GM18502 (cell line): ENCODE measurements around the gene LMNTD1.
"Not testable (repeated sequence)": the region's sequence is repeated elsewhere in the genome, so short reads cannot be mapped to it uniquely, and the experiment has no call there.

Source experiments
- ATAC-seq: cut with Tn5 transposase; IDR thresholded peaks from one replicate; pipeline ENCODE4 v1.9.1; 2021; ENCODE audit warnings: mild to moderate bottlenecking; ENCODE audit not compliant: unreplicated experiment, poor library complexity

Gene LMNTD1, protein sequence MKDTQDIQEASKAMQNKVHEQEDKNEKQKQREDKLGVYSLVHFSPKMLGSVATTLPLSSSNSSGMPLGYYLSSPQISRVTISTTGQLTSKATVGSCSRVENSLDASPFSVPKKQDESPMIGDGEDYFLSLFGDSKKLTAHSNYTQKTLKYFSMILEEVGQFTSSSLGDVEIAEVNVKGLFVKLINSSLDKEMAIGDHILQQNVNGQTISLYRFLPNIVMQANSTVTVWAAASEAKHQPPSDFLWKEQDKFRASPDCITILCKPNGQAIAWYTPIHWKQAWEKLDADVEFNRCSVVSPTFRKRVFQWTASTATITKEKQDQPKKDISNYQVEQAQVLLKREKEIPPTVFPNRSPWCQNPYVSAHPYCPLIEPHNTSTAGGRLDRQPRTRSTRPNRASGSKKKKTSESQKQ

DNA sequence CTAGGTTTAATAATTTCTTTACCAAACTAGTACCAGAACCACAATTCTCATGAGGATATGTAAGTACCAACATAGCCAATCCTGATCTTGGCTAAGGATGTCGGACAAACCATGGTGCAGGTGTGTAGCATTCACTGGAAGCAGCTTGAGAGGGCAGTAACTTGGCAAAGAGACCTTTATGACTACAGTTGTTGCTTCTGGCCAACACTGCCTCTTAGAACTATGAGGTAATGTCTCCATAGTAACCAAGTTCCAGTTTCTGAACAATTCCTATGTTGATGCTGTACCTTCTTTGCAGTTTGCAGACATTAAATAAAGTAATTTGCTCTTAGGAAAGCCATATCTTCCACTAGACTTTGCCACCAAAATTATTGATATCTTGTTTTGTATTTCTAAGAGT is at the start of gene LMNTD1:
Gene LMNTD1 (minus strand): TSS at position 186 of the 400 bp plus-strand sequence. CDS start 324 bp downstream, outside the sequence.
- no peak for ATAC-seq

DNA sequence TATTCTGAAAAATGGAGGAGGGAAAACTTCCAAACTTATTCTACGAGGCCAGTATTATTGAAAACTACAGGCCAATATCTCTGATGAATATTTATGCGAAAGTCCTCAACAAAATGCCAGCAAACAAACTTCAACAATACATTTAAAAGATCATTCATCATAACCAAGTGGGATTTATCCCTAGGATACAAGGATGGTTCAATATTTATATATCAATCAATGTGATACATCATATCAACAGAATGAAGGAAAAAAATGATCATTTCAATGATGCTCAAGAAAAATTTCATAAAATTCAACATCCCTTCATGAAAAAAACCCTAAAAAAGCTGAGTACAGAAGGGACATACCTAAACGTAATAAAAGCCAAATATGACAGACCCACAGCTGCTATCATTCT is 45.9 kb upstream of the LMNTD1 start:
- no peak for ATAC-seq

DNA sequence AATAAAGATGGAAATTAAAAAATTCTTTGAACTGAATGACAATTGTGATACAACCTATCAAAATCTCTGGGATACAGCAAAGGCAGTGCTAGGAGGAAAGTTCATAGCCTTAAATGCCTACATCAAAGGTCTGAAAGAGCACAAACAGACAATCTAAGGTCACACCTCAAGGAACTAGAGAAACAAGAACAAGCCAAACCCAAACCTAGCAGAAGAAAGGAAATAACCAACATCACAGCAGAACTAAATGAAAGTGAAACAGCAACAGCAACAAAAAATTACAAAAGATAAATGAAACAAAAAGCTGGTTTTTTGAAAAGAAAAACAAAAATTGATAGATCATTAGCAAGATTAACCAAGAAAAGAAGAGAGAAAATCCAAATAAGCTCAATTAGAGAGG is 42.4 kb upstream of the LMNTD1 start:
- not testable (repeated sequence) for ATAC-seq

DNA sequence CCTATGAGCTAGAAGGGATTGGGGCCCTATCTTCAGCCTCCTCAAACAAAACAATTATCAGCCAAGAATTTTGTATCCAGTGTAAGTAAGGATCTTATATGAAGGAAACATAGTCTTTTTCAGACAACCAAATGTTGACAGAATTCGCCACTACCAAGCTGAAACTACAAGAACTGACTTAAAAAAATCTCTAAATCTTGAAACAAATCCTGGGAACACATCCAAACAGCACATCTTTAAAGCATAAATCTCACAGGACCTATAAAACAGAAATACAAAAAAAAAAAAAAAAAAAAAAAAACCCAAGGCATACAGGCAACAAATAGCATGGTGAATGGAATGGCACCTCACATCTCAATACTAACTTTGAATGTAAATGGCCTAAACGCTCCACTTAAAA is 41.3 kb upstream of the LMNTD1 start:
- no peak for ATAC-seq

DNA sequence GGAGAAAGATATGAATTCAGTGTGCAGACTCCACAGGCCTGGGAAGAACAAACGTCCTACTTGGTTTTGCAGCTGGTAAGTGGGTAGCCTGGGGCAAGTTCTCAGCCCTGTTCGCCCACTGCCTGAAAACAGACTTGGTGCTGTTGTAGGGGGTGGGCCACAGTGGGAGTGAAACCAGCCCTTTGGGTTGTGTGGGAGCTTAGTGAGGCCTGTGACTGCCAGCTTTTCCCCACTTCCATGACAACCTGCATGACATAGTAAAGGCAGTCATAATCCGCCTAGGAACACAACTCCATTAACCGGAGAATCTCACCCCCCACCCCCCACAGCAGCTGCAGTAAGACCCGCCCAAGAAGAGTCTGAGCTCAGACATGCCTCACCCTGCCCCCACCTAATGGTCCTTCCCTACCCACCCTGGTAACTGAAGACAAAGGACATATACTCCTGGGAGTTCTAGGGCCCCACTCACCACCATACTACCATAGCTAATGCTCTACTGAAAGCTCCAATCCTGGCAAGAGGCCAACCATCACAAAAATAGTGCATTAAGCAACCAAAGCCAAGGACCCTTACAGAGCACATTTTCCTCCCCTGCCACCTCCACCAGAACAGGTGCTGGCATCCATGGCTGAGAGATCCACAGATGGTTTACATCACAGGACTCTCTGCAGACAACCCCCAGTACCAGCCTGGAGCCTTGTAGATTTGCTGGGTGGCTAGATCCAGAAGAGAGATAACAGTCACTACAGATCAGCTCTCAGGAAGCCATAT is 39.8 kb upstream of the LMNTD1 start:
- no peak for ATAC-seq

DNA sequence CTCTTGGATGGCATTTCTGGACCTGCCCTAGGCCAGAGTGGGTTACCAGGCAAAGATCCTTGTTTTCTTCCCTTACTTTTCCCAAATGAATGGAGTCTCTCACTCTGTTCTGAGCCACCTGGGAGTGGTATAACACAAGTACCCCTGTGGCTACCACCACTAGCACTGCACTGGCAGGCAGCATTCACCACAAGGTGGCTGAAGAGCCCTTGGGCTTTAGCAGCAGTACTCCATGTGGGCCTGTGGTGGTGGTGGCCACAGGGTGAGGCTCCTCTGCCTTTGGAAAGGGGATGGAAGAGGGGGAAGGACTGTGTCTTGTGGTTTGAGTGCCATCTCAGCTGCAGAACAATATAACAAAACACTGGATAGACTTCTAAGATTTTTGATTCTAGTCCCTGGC is 38.1 kb upstream of the LMNTD1 start:
- ATAC-seq: no peak

DNA sequence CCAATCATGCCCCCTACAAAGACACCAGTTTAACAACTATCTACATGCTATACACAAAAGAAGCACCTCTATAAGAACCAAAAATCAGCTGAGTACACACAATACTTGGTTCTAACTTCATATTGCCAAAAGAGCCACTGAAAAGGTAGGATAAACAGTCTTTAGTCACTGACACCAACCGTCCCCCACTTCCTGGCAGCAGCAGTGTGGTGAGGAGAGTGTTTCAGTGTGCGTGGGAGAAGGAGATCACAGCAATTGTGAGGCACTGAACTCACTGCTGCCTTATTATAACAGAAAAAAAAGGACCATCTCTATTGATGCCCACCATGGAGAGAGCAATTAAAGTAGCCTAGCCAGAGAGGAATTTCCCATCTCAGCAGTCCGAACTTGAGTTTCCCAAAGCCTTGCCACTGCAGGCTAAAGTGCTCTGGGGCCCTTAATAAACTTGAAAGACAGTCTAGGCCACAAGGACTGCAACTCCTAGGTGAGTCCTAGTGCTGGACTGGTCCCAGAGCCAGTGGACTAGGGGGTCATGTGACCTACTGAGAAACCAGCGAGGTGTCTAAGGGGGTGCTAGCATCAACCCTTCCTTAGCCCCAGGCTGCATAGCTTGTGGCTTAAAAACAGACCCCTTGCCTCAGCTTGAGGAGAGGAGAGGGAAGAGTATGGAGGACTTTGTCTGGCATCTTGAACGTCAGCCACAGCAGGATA is 37.1 kb upstream of the LMNTD1 start:
- ATAC-seq: no peak

DNA sequence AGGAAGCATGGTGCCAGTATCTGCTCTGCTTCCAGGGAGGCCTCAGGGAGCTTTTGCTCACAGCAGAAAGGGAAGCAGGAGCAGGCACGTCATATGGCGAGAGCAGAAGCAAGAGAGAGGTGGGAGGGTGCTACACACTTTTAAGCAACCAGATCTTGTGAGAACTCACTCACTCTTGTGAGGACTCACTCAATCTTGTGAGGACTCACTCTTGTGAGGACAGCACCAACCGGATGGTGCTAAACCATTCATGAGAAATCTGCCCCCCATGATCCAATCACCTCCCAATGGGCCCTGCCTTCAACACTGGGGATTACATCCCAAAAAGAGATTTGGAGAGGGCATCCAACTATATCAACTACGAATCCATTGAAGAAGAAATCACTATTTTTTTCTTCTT is 34.3 kb upstream of the LMNTD1 start:
- no peak for ATAC-seq

DNA sequence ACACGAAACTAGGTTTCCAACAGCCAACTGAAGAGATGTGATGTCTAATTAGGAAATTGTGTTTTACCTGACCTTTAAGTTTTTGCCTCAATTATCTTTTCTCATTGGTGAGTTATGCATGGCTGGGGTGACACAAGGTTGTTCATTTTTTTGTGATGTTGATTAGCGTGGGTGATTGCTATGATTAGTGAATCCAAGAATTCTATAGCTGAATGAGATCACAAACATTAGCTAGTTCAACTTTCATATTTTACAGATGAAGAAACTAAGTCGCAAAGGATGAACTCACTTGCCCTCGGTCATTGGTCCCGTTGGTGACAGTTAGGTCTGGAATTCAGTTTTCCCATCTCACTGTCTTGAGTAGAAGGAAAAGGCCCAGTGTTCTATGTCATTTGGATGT is 32.6 kb upstream of the LMNTD1 start:
- no peak for ATAC-seq

DNA sequence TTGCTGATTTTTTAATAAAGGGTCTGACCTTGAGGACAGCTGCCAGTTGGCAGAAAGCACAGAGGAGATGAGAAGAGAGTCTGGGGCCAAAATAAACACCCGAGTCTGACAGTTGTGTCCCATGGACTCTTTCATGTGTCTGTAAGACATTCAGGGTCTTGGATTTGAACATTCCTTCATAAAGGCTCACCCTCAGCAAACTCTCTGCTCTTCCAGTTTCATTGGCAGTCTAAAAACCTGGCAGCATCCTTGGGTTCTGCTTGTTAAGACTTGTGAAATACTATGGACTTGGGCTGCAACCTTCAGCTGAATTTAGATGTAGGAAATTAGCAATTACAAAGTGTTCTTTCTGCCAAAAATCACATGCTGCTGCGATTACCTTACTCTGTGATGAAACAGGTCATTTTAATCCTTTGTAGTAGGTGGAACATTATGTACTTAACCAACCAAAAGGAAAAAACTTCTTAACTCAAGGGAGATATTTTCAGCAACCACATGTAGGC is 32.0 kb upstream of the LMNTD1 start:
- no peak for ATAC-seq

DNA sequence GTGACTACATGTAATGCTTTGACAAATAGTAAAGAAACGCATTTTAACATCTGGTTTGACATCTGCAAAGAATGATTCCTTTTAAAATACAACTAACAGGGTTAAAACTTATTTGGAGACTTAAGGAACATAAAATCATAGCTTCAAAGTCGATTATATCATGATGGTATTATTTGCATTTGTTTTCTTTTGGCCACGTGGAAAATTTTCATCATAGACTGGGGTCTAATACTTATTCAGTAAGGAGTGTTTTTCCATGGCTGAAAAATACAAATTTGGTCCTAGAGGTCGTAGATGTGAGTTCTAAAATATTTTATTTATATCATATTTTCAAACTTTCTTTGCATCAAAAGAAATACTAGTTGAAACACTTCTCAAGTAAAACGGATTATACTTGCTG is 31.5 kb upstream of the LMNTD1 start:
- no peak for ATAC-seq

DNA sequence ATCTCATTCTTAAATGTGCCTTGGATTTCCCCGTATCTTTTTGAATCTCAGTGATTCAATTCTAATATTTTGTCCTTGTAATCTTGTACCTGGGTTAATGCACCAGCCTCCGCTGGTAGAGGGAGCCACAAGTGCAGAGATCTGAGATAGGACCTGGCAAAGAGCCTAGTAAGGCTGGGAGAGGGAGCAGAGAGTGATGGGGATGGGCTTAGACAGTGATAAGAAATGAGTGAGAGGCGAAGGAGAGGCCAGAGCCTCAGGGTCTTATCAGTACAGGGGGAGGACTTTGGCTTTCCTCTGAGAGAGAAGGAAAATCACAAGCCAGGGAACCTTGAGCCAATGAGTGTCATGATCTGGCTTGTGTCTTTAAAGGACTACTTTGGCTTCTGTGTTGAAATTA is 30.5 kb upstream of the LMNTD1 start:
- no peak for ATAC-seq

DNA sequence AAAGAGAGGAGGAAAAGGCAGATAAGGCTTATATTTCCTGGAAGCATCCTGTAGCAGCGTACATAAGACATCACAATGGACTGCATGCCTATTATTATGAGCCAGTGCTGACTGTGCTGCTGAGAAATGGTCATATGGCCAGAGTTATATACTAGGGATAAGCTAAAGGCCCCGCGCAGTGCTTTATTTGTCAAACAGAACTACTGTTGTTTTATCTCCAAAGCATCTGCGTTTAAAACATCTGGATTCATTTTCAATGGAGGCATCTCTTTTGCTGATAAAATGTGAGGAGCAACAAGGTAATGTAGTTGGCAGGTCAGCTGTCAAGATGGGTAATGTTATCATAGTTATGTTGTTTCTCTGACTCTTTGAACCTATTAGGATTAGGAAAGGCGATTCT is 28.0 kb upstream of the LMNTD1 start:
- no peak for ATAC-seq

DNA sequence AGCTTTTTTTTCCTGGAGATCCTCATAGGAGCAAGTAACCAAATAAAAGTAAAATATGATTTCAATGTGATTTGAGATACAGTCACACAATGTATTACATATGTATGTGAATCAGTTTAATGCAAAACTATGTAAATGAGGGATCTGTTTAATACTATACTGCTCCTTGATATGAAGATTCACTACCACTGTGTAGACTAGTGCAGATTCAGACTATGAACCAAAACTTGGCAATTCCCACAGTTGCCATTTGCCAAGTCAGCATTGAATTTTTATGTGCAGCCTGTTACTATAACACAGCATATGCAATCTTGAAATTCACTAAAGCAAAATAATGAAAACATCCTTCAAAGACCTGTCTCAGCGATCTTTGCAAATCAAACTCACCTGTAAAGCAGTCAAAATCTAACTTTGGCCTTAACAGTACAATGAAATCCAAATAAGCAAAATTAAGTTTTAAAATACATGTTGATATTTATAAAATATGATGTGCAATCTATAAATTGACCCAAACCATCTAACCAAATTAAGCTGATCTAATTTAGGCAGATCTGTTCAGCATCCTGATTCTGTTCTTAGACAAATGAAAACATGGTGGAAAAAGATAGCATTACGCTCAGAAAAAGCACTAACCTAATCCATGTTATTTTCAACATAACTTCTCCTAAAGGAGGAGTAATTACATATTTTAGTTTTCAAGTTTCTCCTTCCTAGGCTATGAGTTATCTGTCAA is 25.5 kb upstream of the LMNTD1 start:
- ATAC-seq: no peak

DNA sequence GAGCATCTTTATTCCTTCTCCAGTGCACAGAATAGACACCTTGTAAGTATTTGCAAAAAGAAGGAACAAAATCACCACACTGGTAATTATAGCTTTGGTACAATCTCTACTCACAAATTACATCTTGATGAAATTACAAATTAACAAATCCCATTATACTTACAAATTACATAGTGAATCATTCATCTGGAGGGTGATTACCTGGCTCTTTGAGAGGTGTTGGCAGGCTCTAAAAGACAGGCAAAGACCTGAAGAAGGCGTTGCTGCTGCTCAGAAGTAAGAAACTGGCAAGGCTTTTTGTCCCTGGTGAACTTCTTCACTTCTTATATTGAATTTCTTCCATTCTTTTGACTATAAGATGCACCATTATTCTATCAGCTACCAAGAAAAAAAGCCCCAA is 21.7 kb upstream of the LMNTD1 start:
- ATAC-seq: no peak

DNA sequence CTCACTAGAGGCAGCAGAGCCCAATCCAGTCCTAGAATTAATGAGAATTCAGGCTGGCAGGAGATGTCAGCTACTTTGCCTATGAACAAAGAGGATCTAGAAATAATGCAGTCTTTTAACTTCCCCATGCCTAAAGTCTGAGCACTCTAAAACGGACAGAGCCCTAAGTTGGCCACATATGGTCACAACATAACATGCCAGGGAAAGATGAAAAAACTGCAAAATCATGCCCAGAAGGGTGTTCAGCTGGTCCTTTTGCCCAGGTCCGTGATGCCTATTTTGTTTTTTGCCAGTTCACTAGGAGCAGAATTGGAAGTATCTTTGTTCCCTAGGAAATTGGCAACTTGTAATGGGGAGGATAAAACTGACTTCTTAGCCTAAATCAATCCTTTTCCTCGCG is 20.3 kb upstream of the LMNTD1 start:
- ATAC-seq: no peak

DNA sequence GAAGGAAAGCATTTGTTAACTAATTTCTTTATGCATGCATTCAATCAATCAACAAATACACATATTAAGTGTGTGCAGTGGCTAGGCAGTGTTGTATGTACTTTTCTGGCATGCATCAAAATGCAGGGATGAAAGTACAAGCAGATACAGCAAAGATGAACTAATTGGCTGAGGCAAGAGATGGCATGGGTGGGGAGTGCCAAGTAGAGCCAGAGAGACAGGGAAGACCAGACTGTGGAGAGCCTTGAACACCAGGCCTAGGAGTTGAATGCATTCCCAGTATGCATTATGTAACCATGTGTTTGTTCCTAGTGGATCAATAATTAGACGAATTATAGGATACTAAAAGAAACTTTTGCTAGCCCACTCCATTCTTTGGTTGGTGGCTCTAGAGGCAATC is 17.3 kb upstream of the LMNTD1 start:
- no peak for ATAC-seq

DNA sequence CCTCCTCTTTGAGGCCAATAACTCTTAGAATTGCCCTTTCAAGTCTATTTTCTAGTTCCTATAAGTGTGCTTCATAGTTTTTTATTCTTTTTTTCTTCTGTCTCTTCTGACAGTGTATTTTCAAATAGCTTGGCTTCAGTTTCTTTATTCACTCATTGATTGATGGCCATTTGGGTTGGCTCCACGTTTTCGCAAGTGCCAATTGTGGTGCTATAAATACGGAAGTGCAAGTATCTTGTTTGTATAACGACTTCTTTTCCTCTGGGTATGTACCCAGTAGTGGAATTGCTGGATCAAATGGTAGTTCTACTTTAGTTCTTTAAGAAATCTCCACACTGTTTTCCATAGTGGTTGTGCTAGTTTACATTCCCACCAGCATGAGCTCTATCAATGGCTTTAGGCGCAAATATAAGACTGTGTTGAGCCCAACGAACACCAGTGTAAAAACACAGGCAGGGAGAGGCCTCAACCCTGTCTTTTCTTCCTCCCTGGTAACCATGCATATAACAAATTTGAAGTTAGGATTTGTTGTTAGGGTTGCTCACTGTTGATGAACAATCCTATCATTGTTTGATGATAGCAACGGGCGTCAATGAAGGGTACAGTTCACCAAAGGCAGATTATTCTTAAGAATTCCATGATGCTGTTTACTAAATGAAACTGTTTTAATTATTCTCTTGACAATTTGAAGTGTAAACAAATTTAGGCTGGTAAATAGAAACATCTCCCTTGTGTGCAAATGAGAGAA is 13.3 kb upstream of the LMNTD1 start:
- no peak for ATAC-seq

DNA sequence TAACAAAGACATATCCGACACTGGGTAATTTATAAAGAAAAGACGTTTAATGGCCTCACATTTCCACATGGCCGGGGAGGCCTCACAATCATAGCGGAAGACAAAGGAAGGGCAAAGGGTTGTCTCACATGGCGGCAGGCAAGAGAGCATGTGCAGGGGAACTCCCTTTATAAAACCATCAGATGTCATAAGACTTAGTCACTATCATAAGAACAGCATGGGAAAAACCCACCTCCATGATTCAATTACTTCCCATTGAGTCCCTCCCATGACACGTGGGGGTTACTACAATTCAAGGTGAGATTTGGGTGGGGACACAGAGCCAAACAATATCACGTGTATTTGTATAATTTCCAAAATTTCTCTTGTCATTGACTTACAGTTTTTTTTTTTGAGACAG is 5.5 kb upstream of the LMNTD1 start:
- ATAC-seq: no peak
